Frontal cortex (tissue), 4 donors: Measurements from ENCODE around the gene VPS35L. TPM values are rescaled to one million over a fixed set of nuclear protein-coding genes. Genes with fewer than 3 reads are reported as not detected.
"Not testable (repeated sequence)": the region's sequence is repeated elsewhere in the genome, so short reads cannot be mapped to it uniquely, and the experiment has no call there.

Experiments used
- DNase-seq, 2 donors: peaks; one replicate each; pipeline ENCODE4 v3.0.0; 2012; ENCODE audit warnings: low spot score in 2 of 2
- FAIRE-seq: peaks from 2 replicates; lab custom pipeline; 2012; peaks lifted over from hg19 to GRCh38; lab: Jason Lieb, UNC
- total RNA-seq: library from RNA; depleted of rRNA; stranded (reverse); fragments of >200 nt; gene quantifications from one replicate; pipeline ENCODE4 v1.2.3, GENCODE V29; 2014
- donor health status: control.
- donor health status: control.
- donor health status: control.

The VPS35L gene
- total RNA-seq, 1 donor from 2014 or later, result 55.8 TPM

GRCh38 chr16:19527161-19527560 is 28.3 kb upstream of the VPS35L start:
- no peak for FAIRE-seq

GRCh38 chr16:19528666-19529065 is 26.8 kb upstream of the VPS35L start:
- DNase-seq (no peak), FAIRE-seq (no peak)

More at GRCh38 chr16:19527161-19527560, 28.3 kb upstream of the VPS35L start:
- DNase-seq, result no peak

GRCh38 chr16:19532601-19533000 is 22.9 kb upstream of the VPS35L start:
- FAIRE-seq (peak; percentile 98), DNase-seq (no peak)

GRCh38 chr16:19540241-19540970 is 15.1 kb upstream of the VPS35L start:
- FAIRE-seq, result no peak
- DNase-seq, result no peak

- no peak for DNase-seq
- no peak for FAIRE-seq
Observed at GRCh38 chr16:19542138-19542821, 13.2 kb upstream of the VPS35L start.

- not testable (repeated sequence) for FAIRE-seq, DNase-seq
Observed at GRCh38 chr16:19543278-19543996, 12.1 kb upstream of the VPS35L start.

GRCh38 chr16:19548144-19548543 is 7.4 kb upstream of the VPS35L start:
- FAIRE-seq (no peak), DNase-seq (no peak)

GRCh38 chr16:19549673-19550072 is 5.8 kb upstream of the VPS35L start:
- FAIRE-seq (no peak), DNase-seq (no peak)

GRCh38 chr16:19555938-19556771 is 652 bp downstream of the VPS35L start:
- DNase-seq, result no peak
- FAIRE-seq, result no peak

- DNase-seq (peak; percentile 26 to 43), FAIRE-seq (peak; percentile 69)
Observed at GRCh38 chr16:19559242-19559910, 3.9 kb downstream of the VPS35L start.

GRCh38 chr16:19560078-19560477 is 4.6 kb downstream of the VPS35L start:
- FAIRE-seq (no peak), DNase-seq (no peak)

GRCh38 chr16:19563377-19563776 is 7.9 kb downstream of the VPS35L start:
- no peak for FAIRE-seq

GRCh38 chr16:19566362-19566761 is 10.9 kb downstream of the VPS35L start:
- DNase-seq (no peak), FAIRE-seq (no peak)

More at GRCh38 chr16:19563377-19563776, 7.9 kb downstream of the VPS35L start:
- DNase-seq, result no peak

GRCh38 chr16:19567560-19567959 is 12.1 kb downstream of the VPS35L start:
- DNase-seq, result no peak
- FAIRE-seq, result no peak

GRCh38 chr16:19573997-19574396 is 18.5 kb downstream of the VPS35L start:
- FAIRE-seq, result no peak
- no peak for DNase-seq

GRCh38 chr16:19574615-19575014 is 19.1 kb downstream of the VPS35L start:
- DNase-seq, result no peak
- no peak for FAIRE-seq

GRCh38 chr16:19578378-19578971 is 23.0 kb downstream of the VPS35L start:
- DNase-seq, result peak; percentile 59 to 60

GRCh38 chr16:19582050-19582831 is 26.7 kb downstream of the VPS35L start:
- DNase-seq (no peak), FAIRE-seq (no peak)

More at GRCh38 chr16:19578378-19578971, 23.0 kb downstream of the VPS35L start:
- peak; percentile 96 for FAIRE-seq
